Activated CD4-positive, CD25-positive, alpha-beta regulatory T cell treated with anti-CD3 and anti-CD28 coated beads, Interleukin-2, amount 50 U/mL, for 72 hours (primary cell): ENCODE results near the gene AGK.

ENCODE experiments used
- DNase-seq: peaks from one replicate; pipeline ENCODE4 v3.0.0; 2021

The AGK gene

DNA sequence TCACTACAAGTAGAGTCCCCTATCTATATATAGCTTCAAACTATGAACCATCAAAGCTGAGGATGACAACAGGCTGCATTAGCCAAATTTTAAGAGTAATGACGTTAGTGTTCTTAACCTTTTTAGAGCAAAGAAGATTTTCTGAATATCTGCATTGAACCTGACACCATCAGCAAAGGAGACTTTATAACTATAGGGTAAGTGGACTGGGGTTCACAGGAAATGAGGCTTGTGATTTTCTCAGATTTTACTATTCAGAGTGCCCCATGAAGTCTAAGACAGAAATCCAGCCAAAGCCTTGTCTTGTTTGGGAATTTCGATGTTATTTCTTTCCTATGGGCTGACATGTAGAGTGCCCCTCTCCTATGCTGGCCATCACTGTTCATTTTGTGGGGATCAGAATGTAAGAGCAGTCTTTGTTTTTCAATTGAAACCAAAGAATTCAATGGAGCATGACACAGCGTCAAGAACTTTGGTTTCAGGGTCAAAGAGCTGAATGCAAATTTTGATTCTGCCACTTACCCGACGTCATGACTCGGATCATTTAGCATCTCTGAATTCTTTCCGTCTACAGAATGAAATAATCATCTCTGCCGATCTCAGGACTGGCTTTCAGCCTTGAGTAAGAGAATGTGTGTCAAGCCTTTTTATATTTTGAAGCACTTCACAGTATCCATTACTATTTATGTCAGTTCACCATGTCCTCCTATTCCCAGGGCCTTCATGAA is 98.1 kb downstream of the AGK start:
- no peak for DNase-seq

DNA sequence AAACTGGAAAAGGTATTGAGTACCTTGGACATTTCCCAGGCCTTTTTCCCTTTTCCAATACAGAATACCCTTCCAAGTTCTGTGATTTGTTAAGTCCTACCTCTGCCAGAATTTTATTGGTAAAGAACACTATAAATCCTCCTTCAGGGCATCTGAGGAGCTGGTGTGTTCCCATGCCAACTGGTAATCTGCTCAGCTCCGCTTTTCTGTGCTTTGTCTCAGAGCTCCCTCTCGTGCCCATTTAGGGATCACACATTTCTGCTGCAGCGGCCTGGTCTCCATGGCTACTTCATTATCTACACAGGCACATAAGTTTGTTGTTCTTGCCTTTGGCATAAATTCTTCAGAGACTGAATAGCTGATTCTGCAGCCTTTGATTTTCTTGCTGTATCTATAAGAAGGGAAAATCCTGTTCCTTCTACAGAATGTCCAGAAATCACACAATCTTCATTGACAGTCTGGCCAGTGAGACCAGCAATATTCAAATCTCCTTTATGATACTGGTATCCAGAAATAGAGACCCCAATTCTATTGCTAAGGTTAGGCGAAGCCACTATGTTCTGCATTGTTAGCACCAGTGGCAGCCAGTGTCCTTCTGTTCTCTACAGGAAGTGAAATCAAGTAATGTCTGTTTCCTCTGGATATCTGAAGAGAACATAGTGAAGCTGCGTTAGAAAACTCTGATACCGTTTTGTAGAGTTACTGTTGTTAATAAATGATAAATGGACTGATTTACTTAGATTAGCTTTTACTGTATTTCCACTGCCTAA is 98.8 kb downstream of the AGK start:
- DNase-seq = no peak

DNA sequence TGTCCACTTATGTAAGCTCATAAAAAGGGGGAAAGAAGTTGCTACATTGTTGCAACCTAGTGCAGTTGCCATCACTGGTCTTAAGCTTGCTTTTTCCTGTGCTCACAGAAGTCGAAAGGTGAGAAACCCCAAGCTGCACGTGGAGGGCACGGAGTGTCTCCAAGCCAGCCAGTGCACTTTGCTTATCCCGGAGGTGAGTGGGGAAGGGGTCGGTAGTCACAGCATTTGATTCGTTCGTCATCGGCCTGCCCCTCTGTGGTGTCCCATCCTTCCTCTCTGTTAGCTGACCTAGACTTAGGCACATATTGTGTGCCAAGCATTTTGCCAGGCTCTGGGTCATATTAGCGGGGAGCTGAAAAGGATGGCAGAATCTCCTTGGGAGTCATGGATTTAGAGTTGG is 100.2 kb downstream of the AGK start:
- DNase-seq = no peak

DNA sequence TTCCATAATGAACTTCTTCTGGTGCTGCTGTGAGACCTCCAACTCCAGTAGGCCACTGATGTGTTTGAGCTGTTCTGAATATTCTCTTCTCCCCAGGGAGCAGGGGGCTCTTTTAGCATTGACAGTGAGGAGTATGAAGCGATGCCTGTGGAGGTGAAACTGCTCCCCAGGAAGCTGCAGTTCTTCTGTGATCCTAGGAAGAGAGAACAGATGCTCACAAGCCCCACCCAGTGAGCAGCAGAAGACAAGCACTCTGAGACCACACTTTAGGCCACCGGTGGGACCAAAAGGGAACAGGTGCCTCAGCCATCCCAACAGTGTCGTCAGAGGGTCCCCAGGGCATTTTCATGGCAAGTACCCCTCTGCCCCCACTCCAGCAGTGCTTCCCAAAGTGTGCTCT is 101.5 kb downstream of the AGK start:
- no peak for DNase-seq

DNA sequence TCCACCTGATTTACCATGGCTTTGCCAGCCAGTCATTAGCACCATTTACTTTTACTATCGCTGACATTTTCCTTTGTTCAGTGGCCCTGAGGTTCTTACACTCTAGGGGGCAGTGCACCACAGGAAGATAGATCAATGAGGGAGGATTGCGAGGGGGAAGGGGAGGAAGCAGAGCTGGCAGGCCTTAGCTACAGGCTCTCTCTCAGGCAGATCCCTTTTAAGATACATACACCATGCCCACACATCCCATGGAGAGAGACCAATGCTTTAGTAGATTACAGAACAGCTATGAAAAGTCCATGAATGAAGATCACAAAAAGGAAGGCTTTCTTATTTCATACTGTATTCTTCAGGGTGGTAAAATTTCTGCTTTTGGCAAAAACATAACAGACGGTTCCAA is 103.3 kb downstream of the AGK start:
- DNase-seq = no peak

DNA sequence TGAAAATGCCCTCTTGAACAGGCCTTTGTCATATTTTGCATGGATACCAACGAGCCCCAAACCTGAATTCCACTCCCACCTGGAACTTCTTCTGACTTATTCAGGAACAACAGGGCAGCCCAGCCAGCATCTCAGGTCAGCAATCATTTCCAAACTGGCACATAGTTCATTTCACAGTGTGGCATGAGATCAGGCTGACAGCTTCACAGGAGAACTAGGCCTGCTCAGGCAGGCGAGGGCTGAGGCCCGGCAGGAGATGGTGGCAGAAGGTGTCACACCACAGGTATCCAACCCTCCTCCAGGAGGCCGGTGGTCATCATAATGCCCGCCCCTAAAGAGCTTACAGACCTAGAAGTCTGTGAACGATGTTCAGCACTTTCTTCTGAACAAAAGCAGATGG is 108.3 kb downstream of the AGK start:
- DNase-seq = no peak

DNA sequence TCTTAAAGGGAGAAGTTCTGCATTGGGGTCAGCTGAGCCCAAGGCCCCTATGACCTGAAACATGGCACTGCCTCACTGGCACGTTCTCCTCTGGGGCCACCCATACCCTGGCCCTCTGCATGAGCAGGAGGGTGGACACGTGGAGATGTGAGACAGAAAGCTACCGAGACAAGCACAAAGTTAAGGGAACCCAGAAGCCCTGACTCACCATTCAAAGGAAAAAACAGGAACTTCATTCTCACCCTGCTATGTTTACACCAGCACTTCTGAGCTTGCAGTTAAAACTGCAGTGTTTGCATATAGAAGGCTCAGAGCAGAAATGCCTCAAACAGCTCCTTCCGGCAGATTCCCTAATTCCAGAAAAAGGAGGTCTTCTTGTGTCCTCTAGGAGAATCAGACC is 109.0 kb downstream of the AGK start:
- DNase-seq = no peak

DNA sequence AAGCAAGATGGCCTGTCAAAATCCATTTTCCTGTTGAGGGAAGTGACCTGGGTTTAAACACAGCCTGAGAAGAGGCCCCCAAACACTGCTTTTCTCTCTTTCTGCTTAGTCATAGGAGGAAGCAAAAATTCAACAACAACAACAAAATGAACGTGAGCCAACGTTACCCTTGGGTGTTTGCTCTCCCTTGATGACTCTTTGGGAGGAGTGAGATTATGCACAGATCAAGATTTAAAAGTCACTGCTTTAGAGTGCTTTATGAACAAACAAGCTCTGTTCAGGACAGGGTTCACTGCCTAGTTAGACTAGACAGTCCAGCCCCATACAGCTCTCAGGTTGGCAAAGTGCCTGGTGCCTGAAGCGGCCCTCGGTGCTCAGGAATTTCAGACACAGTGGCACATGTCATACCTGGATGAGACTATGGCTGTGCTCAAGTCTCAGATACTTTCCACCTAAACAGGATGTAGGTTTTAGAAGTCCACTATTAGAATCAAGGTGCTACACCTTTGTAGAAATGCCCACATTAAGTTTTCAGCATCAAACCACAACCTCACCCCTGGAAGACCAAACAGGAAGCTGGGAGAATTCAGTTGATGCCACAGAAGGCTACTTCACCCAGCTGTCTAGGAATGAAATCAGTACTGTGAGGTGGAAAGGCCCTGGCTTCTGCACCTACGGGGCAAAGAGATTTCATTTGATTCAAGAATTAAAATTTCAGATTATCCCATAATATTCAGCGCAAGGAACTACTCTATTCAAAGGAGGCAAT is 112.1 kb downstream of the AGK start:
- no peak for DNase-seq

DNA sequence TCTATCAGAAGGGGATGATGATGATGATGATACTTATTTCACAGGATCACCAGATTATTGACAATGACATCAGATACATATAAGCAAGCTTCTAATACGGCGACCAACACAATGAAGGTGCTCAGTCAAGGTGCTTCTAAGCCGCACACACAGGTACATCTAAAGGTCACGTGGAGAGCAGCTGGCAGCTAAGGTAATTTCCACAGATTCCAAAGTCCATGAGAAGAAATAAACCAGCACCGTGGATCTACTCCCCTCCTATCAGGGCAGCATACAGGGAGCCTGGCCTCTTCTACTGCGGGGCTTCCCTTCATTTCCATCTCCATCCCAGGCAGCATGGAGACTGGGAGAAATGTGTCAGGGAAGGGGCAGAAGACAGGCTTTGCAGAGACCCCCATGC is 113.2 kb downstream of the AGK start:
- DNase-seq = no peak

DNA sequence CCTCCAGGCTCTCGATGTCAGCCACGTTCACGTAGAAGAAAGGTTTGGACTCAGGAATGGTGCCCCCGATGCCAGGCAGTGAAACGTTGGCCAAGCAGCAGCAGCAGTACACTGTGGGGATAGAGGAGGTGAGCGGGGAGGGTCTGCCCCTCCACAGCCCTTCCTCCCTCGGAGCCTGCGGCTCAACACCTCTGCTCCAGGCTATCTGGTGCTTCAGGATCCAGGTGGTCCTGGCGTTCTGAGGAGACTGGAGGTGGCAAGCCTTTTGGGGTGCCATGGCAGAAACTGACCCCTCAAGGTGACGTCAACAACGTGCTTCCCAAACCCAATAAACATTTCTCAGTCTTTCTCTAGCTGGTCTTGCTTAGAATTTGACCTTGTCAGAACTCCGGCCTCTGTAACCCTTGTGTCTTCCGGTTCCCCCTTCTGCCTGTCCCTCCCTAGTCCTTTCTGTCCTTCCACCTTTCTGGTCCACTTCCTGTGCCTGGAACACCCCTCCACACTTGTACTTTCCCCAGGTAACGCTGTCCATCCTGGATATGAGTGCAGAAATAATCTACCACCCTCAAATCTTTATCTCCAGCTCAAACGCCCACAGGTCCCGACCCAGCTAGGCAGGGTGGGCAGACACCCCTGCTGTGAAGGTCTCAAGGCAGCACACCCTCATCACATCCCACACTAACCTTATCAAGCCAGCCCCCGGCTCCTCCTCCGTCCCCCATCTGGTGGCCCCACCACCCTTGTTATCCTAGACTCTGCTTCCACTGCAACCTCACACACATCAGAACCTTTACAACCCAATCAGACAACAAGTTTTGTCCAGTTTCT is 114.2 kb downstream of the AGK start:
- no peak for DNase-seq

DNA sequence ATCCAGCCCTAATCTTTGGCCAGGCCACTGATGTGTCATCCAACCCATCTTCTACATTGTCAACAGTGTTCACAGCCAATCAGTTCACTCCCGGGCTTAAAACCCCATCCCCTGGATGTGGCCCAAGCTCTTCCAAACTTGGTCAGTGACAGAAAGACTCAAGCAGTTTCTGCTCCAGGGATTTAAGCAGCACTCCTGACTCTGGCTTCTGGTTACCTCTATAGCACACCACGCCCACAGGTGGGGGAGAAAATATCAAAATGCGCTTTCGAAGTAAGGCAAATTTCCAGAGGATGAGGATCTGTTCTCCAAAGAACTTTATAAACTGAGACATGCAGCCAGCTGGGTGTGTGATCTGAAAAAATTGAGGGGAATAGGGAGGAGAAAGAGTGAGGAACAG is 114.9 kb downstream of the AGK start:
- no peak for DNase-seq

DNA sequence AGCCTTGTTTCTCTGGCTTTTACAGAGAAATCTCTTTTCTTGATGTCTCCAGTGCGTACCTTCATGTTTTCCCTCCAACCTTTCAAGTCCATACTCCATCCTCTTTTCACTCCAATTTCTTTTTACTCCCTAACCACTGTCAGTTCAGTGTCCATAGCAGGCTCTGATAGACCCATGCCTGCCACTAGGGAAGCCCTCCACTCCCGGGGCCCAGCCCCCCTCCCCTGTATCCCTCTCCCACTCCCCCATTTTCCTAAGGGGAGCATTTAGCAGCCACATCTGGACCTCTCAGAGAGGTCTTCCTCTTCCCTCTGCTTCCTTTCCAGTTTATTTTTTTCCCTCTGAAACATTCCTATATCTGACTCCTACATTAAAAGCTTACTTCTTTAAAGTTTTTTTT is 117.6 kb downstream of the AGK start:
- no peak for DNase-seq

DNA sequence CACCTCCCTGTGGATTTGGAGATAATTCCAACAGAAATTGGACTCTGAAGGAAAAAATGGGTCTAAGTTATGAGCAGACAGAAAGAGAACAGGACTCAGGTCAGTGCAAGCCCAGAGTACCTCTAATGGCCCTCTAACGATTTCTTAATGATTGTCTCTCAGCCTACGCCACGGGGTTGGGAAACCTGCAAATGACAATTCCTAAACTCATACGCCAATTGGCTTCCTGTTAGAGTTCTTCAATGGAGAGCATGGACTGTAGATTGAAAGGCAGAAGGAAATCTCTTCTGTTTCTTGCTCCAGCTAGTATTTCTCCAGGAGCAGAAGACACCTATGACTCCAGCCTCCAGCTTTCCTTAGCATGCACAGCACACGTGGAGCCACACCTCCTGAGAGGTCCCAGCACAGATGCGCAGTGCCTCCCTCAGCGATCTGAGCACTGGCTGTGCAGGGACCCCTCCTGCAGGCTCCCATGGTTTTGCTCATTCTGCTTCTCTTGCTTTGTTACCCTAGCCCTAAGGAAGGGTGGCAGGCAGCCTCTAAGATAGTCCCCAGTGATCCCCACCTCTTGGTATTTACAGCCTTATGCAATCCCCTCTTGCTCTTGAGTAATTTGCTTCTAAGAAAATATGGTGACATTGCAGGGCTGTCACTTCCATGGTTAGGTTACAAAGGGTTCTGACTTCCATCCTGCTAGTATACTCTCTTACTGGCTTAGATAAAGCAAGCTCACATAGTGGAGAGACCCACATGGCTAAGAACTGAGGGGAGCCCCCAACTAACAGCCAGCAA is 120.7 kb downstream of the AGK start:
- DNase-seq = no peak

DNA sequence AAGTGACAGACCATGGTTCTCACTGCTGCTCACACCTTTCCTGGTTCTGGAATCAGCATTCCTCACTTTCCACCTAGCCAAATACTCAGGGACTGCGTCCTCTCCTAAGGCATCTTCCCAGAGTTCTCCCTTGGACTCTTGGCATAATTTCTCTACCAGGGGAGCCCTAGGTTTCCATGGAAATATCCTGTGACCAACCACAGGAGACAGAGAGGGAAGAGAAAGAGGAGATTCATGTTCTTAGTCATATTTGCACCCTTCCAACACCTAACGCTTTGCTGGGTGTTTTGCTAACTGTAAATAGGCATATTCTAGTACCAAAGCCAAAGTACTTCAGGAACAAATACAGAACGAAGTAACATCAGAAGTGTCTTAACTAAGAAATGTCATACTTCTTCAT is 122.1 kb downstream of the AGK start:
- DNase-seq = no peak

DNA sequence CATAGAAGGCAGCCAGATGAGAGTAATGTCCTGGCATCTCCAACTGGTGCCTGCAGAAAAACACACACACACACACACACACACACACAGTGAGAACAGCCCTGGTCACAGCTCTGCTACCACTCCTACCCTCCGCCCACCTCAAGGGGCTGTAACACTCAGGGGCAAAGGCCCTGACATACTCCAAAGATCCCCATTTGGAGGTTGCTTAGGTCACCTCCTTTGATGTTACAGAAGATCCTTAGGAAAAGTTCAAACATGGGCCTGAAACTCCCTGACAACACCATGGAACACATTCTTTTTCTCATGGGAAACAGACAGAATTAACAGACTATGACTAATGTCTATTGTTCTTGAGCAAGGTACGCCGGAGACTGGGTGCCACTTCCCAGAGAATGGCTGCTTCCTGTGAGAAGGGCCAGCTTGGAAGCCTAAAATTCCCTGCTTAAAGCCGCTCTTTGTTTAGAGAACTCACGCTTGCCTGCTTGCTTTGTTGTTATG is 123.0 kb downstream of the AGK start:
- DNase-seq = no peak

DNA sequence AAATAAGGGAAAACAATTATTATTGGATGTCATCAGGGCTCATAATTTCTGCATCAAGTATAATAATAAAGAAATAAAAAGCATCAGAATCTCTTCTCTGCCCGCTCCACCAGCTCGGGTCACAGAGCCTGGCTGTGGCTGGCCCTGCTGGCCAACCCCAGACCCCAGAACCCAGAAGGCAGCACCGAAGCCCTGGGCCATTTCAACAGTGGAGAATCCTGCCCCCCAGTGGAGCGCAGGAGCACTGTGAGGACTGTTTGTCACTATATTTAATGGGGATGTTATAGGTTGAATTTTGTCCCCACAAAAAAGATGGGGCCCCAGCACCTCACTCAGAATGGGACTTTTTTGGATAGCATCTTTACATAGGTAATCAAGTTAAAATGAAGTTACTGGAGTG is 123.5 kb downstream of the AGK start:
- no peak for DNase-seq

DNA sequence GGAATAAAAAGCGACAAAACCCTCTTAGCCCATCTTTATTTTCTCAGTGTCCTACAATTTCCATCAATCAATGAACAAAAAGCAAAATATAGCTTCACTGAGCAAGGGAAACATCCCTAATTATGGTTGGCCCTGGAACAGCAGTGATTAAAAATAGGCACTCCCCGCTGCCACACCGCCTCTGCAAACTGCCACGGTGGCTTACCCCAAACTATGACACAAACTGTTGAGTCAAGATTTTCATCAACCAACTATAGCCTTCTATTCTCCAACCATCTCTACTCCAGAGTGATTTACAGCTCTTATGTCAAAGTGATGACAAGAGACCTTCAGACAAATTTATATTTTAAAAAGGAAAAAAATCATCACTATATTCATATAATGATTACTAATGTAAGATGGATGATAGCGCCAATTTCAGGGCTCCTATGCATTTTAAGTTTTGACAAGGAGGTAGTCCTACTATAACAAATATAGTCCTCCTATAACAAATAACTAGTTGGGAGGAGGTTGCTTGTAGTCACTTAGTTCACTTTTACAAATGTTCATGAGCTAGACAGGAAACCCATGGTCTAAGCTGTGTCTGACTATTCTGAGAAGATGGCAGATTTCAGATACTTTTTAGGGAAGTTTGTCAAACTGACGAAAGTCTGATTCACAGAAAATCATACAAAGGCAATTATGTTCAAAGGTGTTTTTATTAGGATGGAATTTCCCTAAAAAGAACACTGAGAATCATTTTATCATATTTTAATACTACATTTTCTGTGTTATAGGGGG is 124.4 kb downstream of the AGK start:
- DNase-seq = no peak

DNA sequence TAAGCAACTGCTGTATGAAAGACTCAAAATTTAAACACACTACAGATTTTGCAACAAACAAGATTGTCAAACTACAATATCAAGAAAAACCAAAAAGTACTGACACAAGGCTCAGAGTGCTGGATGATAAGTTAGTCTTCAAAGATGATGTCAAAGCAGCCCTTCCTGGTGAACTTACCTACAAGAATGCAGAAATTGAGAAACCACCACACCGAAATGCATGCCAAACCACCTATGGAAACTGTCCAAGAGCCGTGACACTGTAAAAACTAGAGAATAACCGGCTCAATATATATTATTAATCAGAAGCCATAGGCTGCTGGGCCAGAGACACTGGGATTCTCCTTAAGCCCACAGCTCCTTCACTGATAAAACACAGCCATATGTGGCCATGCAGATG is 125.4 kb downstream of the AGK start:
- DNase-seq = no peak

DNA sequence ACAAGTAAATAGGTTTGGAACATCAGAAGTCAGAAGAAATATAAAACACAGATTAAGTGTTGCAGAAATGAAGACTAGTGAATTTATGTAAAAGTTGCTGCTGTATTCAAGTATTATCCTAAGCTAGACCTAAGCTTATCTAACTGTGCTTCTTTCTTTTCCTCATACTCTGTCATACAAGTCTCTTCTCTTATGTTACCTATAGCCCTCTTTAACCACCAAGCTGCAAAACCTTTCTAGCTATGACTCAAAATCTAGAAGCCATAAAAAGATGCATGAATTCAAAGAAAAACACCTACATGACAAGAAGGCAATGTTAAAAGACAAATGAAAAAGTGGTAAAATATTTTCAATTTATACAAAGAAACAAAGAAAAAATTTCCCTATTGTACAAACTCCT is 127.8 kb downstream of the AGK start:
- no peak for DNase-seq

DNA sequence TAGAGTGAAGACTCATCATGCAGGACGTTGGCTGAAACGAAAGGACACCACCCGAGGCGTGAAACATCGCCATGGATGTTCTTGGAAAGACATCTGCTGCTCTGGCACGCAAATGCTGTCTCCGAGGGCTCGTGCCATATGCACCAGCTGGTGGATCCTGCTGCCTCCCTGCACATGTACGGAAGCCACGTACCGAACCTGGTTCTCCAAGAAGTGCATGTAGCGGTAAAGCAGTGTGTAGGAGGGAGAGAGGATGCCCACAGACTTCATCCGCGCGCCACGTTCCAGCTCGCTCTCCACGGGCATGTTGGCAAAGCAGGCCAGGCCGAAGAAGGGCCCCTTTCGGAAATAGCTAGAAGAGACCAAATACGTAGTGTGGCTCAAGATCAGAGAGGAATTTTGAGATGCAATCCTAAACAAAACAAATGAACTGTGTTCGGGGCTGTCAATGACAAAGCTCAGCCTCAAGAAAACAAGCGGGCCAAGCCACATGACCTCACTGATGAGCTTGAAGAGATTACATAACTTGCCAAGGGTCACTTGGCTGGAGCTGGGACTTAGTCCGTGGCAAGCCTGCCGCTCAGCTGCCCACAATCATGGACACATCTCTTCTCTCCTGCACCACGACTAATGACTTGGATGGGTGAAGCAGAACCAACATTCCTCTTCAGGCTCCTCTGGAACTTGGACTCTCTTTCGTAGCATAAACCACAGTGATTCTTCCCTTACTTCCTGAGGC is 134.2 kb downstream of the AGK start:
- DNase-seq = no peak

DNA sequence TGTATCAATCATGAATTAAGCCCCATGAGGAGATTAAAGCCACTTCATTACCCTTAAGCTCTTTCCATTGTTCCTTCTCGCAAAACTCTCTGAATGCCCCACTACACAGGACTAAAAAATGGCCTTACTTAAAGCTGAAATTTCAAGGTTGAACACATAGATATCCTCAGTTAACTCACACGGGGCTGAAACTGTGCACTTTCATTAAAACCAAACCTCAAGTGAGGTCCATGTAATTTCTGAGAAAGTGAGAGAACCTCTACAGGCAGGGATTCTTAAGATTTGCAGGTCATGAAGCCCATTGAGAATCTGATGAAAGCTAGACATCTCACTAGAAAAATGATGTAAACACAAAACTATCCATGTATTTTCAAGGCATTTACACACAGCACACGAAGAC is 134.9 kb downstream of the AGK start:
- no peak for DNase-seq
